Stimulated activated CD8-positive, alpha-beta memory T cell treated with anti-CD3 and anti-CD28 coated beads, Interleukin-7, amount 100 ng/mL, for 4 hours (primary cell): ENCODE measurements around the gene FAR2.
"Not testable (repeated sequence)": the region's sequence is repeated elsewhere in the genome, so short reads cannot be mapped to it uniquely, and the experiment has no call there.

ENCODE experiments used
- DNase-seq, 2 donors: peaks; one replicate each; pipeline ENCODE4 v3.0.0-alpha.2; 2020; ENCODE audit warnings: low read depth in 2 of 2

The FAR2 gene

GRCh38 chr12:29148911-29149690 is at the start of gene FAR2:
FAR2 (plus strand) TSS chr12:29149278; CDS start chr12:29270450, 121,172 bp downstream.
- DNase-seq = peak in 1 of 2 donors; percentile 31

DNA sequence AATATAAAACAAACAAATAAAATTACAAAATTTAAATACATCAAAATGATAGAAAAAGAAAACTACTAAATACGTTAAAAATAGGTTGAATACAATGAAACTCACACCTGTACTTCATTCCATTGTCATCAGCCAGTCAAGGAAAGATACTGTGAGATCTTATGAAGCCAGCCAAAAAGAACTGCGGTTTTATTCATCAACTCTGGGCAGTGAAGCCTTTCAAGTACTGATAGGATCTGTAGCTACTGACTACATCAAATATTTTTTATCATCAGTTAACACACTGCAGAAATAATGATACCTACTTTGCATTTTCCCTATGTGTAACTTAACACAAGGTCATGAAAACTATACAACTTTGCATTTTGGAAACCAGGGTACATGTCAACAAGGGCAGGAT is 46.3 kb upstream of the FAR2 start:
- DNase-seq = no peak

DNA sequence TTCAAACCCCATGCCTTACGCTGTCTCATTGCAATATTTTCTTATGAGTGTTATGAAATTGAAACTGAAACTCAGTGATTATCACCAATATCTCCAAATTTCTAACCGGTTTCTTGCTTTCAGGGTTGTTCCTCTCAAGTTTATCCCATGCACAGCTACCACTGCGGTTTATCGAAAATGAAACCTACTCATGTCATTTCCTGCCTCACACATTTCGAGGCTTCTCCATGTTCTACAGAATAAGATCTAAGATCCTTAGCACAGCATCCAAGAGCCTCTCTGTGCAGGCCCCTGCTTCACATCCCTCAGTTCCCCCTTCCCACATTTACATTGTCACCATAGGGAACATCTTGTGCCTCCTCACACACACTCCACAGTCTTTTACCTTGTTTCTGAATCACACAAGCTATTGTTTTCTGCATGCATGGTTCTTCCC is 45.5 kb upstream of the FAR2 start:
- DNase-seq = peak in 1 of 2 donors; percentile 45

GRCh38 chr12:29104516-29104915 is 44.6 kb upstream of the FAR2 start:
- no peak for DNase-seq

- no peak for DNase-seq
Observed at GRCh38 chr12:29110506-29111442, 38.3 kb upstream of the FAR2 start.

- DNase-seq = no peak
Observed at GRCh38 chr12:29113101-29113500, 36.0 kb upstream of the FAR2 start.

DNA sequence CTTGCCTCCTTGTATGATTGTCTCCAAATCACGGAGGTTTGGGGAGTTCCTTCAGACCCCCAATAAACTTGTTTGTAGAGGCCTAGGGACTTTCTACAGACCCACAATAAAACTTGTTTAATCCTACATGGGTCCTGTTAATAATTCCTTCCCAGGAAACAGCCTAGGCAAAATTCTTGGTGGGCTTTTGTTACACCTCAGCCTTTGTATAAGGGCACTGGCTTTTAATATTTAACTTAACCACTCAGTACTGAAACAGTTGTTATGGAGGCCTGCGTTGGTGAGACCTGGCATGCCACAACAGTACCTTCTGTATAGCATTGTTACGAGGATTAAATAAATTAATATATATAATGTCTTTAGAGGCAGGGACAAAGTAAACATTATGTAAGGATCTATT is 32.7 kb upstream of the FAR2 start:
- no peak for DNase-seq

- no peak for DNase-seq
Observed at GRCh38 chr12:29131539-29131938, 17.5 kb upstream of the FAR2 start.

DNA sequence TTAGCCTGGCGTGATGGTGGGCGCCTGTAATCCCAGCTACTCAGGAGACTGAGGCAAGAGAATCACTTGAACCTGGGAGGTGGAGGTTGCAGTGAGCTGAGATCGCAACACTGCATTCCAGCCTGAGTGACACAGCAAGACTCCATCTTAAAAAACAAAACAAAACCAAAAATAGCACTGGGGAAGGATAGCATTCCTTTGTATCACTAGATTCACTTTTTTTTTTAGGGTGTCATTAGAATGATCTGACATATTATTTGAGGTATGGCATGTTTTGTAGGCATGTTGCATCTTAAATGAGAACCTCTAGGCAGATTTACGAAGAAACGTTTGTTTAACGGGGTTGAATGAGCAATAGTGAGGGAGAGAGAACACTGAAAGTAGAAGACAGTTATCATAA is 16.8 kb upstream of the FAR2 start:
- DNase-seq = no peak

GRCh38 chr12:29133181-29133580 is 15.9 kb upstream of the FAR2 start:
- DNase-seq = no peak

DNA sequence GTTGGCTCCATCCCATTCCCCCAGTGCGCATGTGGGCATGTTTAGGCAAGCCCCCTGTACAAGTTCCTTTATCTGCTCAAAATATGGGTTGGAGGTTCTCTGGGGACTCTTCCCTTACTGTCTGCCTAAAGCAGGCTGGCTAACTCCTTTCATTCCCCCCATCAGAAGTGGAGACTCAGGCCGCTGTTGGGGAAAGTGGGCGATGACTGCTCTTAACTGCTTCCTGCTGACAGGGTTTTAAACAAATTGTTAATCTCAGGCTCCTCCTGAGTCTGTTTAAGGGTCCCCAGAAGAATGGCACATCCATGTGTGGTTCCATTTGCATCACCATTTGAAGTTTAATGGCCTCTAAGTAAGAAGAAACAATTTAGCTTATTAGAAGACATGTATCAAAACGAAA is 15.4 kb upstream of the FAR2 start:
- DNase-seq = no peak

DNA sequence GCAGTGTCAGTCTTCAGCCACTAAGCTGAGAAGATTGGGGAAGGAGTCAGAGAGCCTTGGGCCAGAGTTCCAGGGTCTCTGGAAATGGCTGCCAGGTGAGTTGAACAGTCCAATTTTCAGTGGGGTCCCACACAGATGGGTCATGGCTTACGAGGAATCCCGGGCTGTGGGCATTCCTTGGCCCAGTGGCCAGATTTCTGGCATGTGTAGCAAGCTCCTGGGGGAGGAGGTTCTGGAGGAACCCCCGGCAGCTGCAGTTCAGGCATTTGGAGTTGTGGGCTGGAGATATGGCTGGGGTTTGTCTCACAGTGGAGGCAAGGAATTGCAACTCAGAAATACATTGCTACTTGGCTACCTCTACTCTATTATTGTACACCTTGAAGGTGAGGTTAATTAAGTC is 10.8 kb upstream of the FAR2 start:
- not testable (repeated sequence) for DNase-seq

GRCh38 chr12:29138855-29139254 is 10.2 kb upstream of the FAR2 start:
- DNase-seq = not testable (repeated sequence)

DNA sequence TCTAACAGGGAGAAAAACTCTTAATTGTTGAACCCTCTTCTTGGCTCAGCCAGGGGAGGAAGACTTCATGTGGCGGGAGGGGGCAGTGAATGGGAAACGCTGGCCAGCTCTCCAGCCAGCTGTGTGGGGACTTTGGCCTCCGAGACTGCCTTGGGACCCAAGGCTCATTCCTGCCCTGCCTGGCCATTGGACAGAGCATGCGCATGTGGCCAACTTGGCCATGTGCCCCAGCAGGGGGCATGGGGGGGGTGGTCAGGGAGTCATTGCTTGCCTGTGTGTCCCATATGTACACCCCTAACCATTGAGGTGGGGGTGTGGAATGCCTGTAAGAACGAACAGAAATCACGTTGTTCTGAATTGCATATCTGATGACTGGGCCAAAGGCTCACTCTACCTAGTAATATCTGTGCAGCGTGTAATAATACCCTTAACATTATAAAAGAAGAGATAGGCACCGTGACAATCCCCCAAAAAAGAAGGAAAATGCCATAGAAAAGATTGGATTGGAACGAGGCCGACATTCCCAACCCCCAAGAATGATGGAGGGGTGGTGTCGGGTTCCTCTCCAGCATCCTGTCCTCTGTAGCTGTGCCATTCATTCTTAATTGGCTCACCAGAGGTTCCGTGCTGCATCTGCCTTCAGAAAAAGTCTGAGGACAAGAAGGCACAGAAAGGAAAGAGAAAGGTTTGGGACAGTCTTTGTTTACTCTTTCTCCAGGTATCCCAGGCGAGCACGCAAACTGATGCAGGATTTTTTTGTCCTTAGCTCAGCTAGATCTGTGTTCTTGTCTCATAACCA is 3.5 kb upstream of the FAR2 start:
- DNase-seq = no peak

GRCh38 chr12:29146196-29146595 is 2.9 kb upstream of the FAR2 start:
- DNase-seq = no peak

DNA sequence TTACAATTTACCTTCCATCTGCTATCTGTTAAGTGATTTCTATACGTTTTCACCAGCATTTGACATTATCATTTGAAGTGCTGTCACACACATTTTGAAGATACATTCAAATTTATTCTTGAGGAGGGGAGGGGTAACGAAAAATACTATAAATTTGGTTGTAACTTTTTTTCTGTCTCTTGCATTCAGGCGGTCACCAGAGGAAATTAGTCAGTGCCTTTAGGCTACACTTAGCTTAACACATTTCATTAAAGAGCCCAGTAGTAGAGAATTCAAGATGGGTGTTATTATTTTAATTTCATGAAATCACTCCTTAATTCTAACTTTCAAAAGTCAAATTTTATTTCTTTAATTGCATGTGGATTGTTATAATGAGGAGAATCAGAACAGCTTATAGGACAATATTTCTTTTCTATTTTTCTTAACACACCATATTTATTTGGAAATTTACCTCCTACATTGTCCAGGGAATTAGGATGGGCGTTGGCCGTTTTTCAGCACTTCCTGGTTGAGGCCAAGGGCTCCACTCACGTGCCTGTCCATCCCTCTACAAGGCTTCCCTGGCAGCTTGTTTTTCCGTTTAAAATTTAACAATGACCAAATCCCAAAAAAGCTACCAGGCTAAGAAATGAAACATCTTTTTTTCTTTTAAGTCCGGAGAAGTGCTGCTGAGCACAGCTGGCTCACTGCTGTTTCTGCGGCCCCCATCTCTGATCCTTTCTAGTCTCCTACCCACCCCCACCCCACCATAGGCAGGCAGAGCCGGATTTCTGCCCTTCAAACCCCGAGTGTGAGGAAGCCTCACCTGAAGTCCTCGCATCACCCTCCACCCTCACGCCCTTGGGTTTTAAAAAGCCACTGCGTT is 1.1 kb upstream of the FAR2 start:
- no peak for DNase-seq

GRCh38 chr12:29148596-29148910 is 525 bp upstream of the FAR2 start:
- DNase-seq = no peak

DNA sequence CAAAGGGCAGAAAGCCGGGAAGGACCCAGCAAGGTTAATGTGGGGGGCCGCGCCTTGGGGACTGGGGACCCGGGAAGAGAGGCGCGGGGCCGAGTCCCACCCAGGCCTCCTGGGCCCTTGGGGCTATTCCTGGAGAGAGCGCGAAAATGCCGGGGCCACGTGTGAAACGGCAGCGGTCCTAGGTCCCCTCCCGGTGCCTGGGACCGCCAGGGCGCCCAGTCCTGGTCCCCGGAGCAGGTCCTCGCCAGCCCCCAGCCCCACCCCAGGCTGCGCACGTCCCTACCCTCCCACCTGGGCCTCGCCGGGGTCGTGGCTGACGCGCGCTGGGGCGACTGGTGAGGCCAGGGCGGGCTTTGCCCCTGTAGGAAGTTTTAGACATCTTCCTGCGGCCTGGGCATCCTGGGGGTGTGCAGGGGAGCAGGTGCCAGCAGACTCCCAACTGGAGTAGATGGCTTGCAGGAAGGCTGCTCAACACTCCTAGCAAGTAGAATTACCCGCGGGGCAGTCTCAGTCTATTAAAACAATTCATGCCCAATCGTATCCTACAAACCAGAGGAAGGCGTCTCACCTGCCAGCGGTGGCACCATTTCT is 708 bp downstream of the FAR2 start:
- peak in 1 of 2 donors; percentile 1 for DNase-seq

- DNase-seq = no peak
Observed at GRCh38 chr12:29150462-29150861, 1.4 kb downstream of the FAR2 start.

DNA sequence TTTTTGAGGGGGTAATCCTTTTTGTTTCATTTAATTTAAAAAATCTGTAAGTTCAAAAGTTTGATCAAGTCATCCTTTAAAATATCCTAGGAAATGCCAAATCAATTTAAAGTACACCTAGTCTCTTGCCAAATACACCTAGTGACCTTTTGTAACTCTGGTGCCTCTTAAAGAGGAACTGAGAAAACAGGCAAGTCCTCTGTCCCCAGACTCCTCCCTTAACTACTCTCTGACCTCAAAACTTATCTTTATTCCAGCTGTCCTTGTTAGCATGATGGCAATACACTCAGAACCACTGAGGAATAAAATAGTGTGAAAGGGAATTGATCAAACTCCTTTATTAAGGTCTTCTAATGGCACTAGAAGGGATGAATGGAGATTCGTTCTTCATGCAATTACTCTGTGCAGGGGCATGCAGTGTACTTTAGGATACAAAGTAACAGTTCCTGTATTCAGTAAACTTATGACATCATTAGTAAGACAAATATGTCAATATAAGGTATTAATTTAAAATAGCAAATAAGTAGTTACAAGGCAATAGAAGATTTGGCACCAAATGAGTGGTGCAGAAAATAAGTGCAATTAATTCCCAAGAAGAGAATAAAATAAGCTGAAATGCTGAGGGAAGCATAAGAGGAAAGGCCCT is 3.3 kb downstream of the FAR2 start:
- DNase-seq = no peak
